ENCODE data around the gene ACSF3. TPM values are rescaled to one million over a fixed set of nuclear protein-coding genes. Genes with fewer than 3 reads are reported as not detected.

The ACSF3 gene
- total RNA-seq = 17.3 and 19.7 TPM in 2 replicates
- polyA plus RNA-seq (2012) = 11.3 TPM

DNA sequence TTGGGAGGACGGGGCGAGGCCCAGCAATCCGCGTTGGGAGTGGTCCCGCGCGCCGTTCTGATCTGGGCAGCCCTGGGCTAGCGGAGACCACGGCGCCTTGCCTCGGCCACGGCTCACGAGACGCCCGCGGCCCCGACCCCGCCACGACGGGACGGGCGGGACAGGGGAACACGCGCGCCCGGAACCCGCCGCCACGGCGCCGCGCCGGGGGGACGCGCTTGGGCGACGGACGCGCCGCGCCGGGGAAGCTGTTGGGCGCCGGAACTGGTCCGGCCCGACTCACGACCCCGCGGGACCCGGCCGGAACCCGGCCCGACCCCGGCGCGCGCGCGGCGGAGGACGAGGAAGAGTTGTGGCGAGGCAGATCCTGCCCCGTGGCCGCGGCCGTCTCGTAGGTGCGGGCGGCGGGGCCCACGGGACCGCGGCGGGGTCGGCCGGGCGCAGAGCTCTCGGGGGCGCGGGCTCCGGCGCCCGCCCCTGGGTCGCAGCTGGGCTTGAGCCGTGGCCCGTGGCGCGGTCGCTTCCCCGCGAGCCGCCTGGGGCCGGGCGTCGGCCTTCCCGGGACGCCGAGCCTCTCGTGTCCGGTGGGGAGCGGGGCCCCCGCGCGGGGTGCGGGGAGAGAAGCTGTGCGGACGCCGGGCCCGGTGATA is at the start of gene ACSF3:
ACSF3 (plus strand) TSS at position 251 of the 650 bp plus-strand sequence. CDS start 6,830 bp downstream, outside the sequence.
- peak; percentile 59 for DNase-seq (ENCODE audit: low read depth)

DNA sequence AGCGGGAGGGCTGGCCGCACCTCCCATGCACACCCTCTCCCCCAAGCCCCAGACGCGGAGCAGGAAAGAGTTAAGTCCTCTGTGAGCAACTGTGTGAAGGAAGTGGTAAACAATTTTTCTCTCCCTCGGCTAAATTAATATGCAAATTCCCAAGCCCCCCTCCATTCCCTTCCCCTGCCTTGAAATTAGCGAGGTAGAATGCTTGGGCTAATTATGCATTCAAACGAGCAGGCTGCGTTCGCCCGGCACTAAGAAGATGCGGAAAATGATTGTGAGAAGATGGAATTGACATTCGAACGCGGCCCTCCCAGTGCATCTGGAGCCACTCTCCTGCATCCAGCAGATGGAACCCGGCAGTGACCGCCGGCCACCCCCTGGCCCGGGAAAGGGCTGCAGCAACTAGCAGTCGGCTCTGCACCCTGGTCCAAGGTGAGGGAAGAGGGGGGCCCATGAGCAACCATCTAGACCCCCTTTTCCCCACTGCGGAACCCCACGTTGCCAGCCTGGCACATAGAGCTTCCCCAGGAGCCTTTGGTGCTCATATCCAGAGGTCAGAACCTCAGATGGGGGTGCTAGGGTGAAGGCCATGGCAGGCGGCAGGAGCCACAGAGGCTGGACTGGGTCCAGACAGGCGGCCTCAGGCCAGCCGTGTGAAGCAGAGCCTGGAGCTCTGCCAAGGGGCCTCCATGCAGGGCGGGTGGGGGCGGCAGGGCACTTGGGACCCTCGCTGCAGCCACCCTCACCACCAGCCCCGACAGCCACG is 49.1 kb upstream of the ACSF3 start:
- no peak for DNase-seq (ENCODE audit: low read depth)

DNA sequence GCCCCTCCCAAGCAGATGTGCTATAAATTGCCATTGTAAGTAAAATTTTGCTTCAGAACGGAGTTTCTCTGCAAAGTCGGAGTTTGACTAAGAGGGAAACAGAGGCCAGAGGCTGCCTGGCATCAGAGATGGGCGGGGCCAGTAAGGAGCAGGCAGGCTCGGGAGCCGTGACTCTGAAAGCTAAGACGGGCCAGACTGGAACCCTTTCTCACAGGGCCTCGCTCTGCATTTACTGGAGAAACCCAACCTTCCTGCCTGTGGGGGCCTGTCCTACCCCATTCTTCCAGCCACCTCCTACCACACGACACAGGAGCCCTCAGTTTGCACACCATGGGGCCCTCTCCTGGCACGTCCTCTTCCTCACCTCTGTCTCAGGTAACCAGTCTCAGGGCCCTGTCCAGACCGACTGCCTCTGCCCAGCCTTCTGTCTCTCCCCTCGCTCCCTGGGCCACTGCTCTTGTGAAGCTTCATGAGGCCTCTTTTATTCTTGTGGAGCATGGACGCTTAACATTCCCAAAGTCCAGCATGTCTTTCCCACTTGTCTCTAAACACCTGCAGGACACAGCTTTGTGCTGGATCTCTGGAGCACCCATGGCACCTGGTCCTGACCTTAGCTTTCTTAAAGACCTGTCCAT is 48.4 kb upstream of the ACSF3 start:
- no peak for DNase-seq (ENCODE audit: low read depth)

DNA sequence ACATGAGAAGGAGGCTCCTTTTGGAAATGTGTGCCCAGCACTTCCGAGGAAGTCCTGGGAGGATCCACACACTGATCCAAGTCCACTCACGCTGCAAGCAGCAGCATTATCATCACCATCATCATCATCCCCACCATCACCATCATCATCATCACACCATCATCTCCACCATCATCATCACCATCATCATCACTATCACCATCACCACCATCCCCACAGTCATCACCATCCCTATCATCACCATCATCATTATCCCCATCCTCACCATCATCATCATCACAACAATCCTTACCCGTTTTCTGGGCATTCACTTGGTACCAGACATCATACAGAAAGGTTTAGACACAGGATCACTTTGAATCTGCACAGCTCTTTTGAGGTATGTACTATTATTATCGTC is 47.8 kb upstream of the ACSF3 start:
- no peak for DNase-seq (ENCODE audit: low read depth)

DNA sequence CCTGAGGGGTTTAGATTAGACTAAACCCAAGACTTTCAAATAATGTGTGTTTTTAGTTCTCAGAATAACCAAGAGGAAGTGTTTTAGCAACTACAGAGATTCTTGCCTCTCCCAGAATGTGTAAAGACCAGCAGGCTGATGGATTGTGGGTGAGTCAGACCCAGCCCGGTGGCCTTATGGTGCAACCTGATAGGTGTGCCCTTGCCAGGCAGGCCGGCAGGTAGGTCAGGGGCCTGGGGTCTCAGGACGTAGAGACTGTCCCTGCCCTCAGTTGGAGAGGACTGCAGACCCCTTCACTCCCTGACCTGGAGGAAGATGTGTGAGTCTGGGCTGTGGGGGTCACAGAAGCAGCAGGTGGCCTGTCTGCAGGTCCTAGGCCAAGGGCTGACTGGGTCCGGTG is 47.2 kb upstream of the ACSF3 start:
- DNase-seq (ENCODE audit: low read depth) = no peak

DNA sequence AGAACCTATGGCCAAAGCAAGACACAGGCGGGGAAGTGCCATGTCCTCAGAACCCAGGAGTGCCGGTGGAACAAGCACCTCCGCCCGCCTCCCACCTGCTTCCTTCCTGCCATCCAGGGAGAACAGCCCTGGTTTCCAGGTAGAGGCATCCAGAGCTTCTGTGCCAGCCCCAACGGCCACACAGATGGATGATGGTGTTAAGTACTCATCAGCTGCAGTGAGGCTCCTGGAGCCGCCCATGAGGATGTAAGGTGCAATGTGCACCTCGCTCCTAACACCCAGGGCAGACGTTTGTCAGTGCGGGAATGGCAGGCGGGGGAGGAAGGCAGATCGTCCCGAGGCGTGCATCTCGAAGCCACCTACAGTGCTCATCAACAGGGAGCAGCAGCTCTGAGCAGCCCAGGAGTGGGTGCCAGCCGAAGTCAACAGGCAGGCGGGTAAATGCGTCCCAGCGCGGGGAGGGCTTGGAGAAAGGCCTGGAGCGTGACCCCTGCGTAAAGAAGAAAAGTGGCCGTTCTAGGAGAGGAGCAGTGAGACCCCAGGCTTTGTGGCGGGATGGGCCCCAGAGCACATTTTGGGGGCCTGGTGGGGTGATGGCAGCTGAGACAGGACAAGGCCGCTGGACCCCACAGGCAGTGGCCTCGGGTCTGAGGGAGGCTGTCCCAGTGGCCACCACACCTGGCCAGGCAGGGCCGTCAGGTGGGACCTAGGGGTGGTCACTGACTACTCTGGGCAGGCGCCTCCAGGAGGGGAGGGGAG is 46.1 kb upstream of the ACSF3 start:
- DNase-seq (ENCODE audit: low read depth) = no peak

DNA sequence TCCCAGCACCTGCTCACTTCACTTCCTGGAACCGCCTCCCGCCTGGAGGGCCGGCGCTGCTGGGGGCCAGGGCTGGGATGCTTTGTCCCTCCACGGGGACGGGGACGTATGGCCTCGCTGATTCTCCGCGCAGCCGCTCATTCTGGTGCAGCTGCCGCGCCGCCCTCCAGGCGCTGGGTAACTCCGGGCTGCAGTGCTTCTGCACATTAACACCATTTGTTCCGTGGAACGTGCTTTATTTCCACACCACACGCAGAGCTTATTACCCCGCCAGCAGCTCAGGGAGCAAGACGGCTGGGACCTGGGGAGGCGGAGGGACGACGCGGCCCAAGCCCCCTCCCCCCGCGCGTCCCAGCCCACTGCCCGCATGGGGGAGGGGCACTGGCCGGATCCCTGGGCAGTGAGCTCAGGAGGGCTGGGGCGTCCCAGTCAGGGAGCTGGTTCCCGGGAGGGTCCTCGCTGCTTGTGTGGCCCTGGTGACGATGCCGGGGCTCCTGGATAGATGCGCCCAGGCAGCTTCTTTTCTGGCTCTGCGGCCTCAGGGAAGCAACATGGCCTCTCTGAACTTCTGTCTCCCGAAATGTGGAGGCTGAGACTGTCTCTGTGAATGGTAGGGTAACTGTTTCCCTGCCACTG is 45.4 kb upstream of the ACSF3 start:
- DNase-seq (ENCODE audit: low read depth) = no peak

DNA sequence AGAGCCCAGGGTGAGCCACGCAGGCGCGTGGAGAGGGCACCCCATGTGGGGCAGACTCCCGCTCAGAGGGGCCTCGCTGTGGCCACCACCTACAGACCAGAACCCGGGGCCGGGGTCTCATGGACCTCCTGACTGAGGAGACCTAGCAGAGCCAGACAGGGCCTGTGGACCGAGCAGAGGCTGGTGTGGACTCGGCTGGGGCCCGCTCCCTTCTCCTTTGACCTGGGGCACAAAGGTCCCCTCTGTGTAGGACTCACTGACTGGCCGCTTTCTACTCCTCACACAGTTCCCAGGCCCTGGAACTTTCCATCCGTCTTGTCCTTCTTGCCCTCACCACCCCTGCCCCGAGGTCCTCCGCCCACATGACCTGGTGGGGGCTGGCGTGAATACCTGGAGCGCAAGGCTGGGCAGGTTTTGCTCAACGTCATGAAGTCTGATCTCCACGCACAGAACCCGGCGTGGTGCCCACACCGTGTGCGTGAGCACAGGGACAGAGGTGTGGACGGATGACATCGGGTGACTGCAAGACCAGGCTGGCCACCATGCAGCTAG is 44.7 kb upstream of the ACSF3 start:
- DNase-seq (ENCODE audit: low read depth) = no peak

DNA sequence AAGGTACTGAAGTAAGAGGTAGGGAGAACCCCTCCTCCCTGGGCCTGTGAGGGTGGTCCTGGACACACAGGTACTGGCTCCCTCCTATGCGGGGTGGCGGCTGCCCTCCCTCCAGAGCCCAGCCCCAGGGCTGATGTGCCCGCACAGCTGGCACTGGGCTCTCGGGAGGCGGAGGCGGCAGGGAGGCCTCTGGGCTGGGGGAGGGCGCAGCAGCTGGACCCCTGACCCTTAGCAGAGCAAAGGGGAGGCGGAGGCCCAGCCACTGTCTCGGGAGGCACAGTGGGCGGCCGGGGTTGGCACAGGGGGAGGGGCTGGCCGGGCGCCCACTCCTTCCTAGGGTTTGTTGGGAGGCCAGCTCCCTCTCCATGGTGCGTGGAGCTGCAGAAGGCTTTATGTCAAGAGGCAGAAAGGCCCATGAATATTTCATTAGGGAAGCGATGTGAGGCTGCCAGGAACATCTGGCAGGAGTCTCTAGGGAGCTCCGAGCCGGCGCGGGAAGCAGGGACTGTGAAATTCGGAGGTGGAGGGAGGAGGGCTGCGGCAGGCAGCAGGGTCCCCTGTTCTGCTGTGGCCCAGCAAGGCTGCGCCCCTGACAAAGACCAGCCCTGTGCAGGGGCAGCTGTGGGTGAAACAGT is 44.1 kb upstream of the ACSF3 start:
- DNase-seq (ENCODE audit: low read depth) = no peak

DNA sequence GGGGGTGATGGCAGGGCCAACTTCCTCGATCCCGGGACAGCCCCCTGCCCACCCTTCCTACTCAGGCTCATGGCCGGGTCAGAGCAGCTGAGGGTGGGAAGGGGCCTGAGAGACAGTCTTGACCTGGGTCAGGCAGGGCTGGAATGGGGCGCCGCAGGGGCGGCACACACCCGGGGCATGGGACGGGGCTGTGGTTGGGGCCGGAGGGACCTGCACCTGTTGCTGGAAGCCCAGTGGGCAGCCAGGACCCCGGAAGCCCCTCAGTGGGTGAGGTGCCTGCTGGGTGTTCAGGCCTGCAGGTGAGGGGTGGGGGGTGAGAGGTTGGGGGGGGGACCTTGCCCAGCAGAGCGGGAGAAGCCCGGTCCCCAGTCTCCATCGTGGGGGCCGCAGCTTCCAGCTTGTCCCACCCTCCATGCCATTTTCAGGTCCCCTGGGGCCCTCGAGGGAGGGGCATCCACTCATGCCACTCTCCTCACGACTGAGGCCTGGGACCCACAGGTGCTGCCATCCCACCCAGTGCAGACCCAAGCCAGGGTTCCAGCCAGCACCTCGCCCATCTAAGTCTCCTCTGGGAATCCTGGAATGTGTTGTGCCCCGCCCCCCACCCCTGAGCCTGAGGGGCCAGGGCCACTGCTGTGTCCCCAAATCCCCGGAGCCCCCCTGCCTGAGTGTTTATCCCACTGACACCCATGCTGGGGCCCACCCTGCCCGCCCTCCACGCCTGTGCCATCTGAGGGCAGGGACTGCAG is 43.4 kb upstream of the ACSF3 start:
- no peak for DNase-seq (ENCODE audit: low read depth)

DNA sequence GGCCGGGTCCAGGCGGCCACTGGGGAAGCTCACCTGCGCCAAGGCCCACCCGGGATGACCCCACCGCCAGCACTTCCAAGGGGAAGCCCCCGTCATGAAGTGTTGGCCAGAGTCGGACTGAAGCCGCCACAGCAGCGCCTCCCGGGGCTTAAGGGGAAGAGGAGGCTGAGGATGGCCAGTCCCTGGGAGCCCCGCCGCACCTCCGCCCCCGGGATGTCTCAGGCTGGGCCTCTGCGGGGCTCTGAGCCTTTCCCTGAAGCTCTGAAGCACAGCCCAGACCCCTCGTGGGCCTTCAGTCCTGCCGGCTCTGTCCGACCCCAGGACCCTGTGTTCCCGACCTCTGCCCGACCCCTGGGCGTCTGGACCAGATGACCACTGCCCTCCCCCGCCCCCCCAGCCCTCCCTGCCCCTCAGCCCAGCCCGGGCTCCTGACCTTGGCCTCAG is 42.8 kb upstream of the ACSF3 start:
- DNase-seq (ENCODE audit: low read depth) = no peak

DNA sequence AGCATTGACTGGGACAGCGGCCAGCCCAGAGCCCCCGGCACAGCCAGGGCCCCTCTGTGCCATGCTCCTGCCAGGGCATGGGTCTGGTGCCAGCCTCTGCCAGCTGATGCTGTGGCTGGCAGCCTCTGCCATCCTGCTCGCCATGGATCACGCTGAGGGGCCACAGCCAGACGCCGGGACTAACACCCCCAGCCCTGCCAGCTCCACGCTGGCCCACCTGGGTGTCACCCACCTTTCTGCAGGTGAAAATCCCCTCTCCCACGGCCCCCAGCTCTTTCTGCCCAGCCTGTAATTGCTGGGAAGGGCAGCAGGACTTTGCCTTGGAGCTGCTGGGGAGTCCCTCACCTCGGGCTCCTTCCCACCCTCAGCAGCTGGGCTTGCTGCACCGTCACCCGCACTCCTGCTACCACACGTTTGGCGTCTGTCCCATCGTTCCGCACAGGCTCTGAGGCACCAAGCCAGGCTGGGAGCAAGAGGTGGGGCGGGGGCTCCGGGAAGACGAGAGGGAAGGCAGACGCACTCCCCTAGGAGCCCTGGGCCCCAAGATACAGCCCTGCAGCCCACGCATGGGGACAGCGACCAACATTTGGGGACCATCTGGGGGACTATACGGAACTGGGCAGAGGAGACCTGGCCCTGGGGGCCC is 42.0 kb upstream of the ACSF3 start:
- DNase-seq (ENCODE audit: low read depth) = peak; percentile 18

DNA sequence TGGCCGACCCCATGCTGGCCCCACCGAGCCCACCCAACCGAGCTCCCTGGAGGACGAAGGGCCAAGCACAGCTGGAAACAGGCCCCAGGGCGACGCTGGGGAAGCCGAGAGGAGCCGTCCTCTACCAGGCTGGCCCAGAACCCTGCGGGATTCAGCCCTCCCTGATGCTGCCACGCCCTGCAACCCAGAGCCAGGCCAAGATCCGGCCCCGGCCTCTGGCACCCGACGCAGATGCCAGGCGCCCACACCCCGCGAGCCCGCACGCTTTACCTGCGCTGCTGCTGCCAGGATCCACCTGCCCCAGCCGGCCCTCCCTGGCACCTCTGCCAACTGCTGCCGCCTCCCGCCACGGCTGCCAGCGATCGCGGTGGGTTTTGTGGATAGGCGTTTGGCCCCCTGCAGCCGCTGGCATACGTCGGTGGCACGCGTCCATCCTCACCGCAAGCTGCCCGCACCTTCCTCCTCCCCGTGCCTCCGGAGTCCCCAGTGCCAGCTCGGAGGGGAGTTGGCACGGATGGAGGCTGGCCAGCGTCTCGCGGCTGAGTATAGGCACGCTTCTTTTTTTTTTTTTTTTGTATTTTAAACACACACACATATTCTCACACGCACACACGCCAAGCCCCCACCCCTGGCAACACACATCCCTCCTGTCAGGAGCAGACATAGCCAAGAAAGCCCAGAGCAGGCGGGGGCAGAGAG is 41.3 kb upstream of the ACSF3 start:
- no peak for DNase-seq (ENCODE audit: low read depth)

DNA sequence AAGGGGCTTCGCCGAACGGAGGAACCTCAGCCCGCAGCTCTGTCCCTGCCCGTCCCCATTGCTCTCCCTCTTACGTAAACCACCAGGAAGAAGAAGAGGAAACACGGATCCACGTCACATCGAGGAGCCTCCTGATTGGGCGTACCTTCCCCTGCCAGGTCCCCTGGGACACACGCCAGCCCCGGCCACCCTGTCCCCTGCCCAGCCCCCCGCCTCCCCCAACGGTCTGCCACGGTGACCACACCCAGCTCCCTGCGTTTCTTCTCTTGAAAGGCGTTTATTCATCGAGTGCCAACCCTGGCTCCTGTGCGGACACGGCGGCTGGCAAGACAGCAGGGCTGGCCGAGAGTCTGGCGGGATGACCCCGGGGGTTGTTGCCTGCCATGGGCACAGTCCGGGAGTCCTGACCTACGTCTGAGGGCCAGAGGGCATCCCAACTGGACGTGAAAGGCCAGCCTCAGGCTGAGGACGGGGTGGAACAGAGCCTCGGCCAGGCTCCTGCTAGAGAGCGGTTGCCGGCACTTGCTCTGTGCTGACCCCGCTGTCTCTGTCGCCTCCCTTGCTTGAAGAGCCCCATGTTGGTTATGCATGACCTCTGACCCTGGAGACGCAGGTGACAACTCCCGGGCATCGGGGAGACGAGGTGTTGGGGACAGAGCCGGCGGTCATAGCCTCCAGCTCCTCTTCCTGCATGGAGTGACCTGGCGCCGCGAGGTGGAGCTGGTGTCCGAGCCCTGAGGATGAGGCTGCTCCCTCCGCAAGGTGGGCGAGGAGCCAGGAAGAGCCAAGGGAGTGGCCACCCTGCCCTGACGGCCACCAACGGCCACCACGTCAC is 40.5 kb upstream of the ACSF3 start:
- DNase-seq (ENCODE audit: low read depth) = peak; percentile 38

DNA sequence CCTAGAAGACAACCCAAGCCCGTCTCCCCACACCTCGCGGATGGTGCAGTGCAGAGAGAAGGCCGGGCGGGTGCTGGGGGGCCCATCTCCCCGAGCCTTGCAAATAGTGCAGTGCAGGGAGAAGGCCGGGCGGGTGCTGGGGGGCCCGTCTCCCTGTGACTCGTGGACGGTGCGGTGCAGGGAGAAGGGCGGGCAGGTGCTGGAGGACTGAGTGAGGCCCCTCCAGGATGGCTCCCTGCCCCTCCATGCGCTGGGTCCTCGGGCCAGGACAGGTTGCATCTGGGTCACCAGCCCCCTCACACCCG is 40.0 kb upstream of the ACSF3 start:
- DNase-seq (ENCODE audit: low read depth) = no peak

DNA sequence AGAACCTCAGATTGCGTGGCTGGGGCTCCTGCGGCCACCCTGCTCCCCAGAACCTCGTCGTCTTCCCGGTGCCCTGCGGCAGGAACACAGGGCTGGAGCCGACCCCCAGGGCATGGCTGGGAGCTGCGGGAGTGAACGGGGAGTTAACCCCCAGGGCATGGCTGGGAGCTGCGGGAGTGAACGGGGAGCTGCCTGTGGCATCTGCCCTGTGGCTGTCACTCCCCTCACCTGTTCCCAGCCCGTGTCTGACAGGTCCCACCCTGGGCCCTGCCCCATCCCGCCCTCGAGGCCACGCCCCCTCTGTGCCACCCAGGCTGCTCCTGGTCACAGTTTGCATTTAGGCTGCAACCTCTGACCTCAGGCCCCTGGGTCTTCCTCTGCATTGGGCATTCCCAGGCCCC is 39.4 kb upstream of the ACSF3 start:
- DNase-seq (ENCODE audit: low read depth) = no peak

DNA sequence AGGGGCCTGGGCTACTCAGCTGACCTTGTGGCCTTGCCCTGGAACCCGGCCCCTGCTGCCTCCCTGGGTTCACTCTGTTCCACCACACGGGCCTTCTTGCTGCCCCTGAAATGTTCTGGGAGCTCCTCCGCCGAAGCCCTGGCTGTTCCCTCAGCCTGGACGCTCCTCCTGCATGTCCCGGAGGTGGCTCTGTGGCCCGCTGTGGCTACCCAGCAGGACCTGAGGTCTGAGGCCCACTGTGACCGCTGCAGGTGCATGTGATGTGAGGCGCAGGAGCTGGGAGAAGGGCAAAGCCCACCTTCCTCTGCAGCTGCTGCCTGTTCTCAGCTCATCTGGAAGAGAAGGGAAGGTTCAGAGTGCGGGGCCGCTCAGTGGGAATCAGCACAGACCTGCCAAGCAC is 38.9 kb upstream of the ACSF3 start:
- no peak for DNase-seq (ENCODE audit: low read depth)

DNA sequence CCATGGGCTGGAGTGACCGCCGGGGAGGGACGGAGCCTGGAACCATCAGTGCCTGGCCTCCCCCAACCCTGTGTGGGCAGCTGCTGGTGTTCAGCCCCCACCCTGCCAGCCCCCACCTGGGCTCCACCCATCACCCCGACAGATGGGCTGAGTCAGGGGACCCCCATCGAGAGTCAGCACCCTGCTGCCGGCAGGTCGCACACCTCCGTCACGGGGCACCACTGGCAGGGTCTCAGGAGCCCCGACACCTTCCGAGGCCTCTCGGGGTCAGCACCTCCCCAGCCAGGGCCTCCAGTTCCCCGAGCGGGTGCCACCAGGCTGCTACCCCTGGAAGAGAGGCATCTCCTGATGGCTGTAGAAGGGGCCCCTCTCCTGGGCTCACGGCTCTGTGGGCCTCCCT is 38.3 kb upstream of the ACSF3 start:
- DNase-seq (ENCODE audit: low read depth) = no peak

Data from myocyte (in vitro differentiated cells).